Right renal pelvis (tissue), 4 donors: ENCODE measurements around the gene KMT5C. TPM values are rescaled to one million over a fixed set of nuclear protein-coding genes. Genes with fewer than 3 reads are reported as not detected.
A peak's percentile ranks its signal among the peaks of the same experiment; 100 is the strongest.

ENCODE experiments used
- DNase-seq, 4 donors: peaks; one replicate each; pipeline ENCODE4 v3.0.0-alpha.2; 2013; ENCODE audit warnings: low read depth in 4 of 4, low spot score in 3 of 4, missing footprints in 1 of 4
- polyA plus RNA-seq, 4 donors: library from polyadenylated mRNA; unstranded; fragments of 120-200 nt; gene quantifications; one replicate each; pipeline ENCODE4 v1.2.1, GENCODE V29; 2013; ENCODE audit not compliant: insufficient read length in 4 of 4

Gene KMT5C
- polyA plus RNA-seq, 4 donors: 14.0 to 25.5 (median 16.9) TPM

- peak in 1 of 4 donors; percentile 51 for DNase-seq
Measured at GRCh38 chr19:55383279-55384130, 43.8 kb downstream of the KMT5C start.

GRCh38 chr19:55384131-55384919 is 44.6 kb downstream of the KMT5C start, which contains the start of gene TMEM238:
Gene TMEM238 (minus strand): TSS chr19:55384292. CDS start chr19:55384259, 33 bp downstream.
- DNase-seq: no peak

GRCh38 chr19:55384920-55385723 is 45.4 kb downstream of the KMT5C start:
- peak; percentile 90 to 95 (median 92) for DNase-seq

GRCh38 chr19:55385724-55386492 is 46.2 kb downstream of the KMT5C start, which contains the start of gene RPL28:
Gene RPL28 (plus strand): TSS chr19:55385932. CDS start chr19:55386358, 426 bp downstream.
- peak; percentile 97 to 99 (median 98) for DNase-seq

- DNase-seq: no peak
Measured at GRCh38 chr19:55386493-55386971, 46.9 kb downstream of the KMT5C start.

GRCh38 chr19:55387736-55388497 is 48.2 kb downstream of the KMT5C start:
- DNase-seq: no peak

- DNase-seq: no peak
Measured at GRCh38 chr19:55389386-55390317, 50.0 kb downstream of the KMT5C start.

- DNase-seq: no peak
Measured at GRCh38 chr19:55390461-55390880, 50.8 kb downstream of the KMT5C start.

- DNase-seq: no peak
Measured at GRCh38 chr19:55391191-55391670, 51.6 kb downstream of the KMT5C start.

- DNase-seq: no peak
Measured at GRCh38 chr19:55391702-55392615, 52.3 kb downstream of the KMT5C start.

- DNase-seq: no peak
Measured at GRCh38 chr19:55392820-55393761, 53.4 kb downstream of the KMT5C start.
